ENCODE data around the gene FBXO44. TPM values are rescaled to one million over a fixed set of nuclear protein-coding genes. Genes with fewer than 3 reads are reported as not detected.

FBXO44 gene
- total RNA-seq, 6 donors from 2014 or later, result 14.7 to 114 (median 18.0) TPM

- no peak overlapping the region for H3K27ac ChIP-seq
- 41 to 46% methylated on average over 7 of the region's 7 CpGs for WGBS, 2 donors
- no peaks in the 10 kb centered on the region for H3K4me1 ChIP-seq
- no peaks in the 10 kb centered on the region for H3K27me3 ChIP-seq
- ATAC-seq (ENCODE audit: low FRiP score in 2 of 2) (no peak), DNase-seq (no peak)
- no peaks in the 10 kb centered on the region for H3K36me3 ChIP-seq
- no peak for TF ChIP-seq CTCF (IDR thresholded peaks at IDR 0.05)
- TF ChIP-seq POLR2AphosphoS5 (IDR thresholded peaks at IDR 0.05), result no peak
- TF ChIP-seq POLR2A (IDR thresholded peaks at IDR 0.05), result no peak
- no peak for TF ChIP-seq EP300 (IDR thresholded peaks at IDR 0.05)
- H3K9me3 ChIP-seq, result no peaks in the 10 kb centered on the region
- H3K4me3 ChIP-seq, result no peak overlapping the region
These were observed 42.9 kb upstream of the FBXO44 start for GRCh38 chr1:11611638-11612327.

GRCh38 chr1:11613347-11613746 is 41.3 kb upstream of the FBXO44 start:
- Histone ChIP-seq H3K4me3 (no peak overlapping the region), H3K36me3 (no peaks in the 10 kb centered on the region), H3K4me1 (no peaks in the 10 kb centered on the region), H3K27me3 (no peaks in the 10 kb centered on the region), H3K27ac (no peak overlapping the region), H3K9me3 (no peaks in the 10 kb centered on the region)
- no peak for TF ChIP-seq CTCF (IDR thresholded peaks at IDR 0.05)
- no peak for TF ChIP-seq EP300 (IDR thresholded peaks at IDR 0.05)
- no peak for TF ChIP-seq POLR2AphosphoS5 (IDR thresholded peaks at IDR 0.05)
- TF ChIP-seq POLR2A (IDR thresholded peaks at IDR 0.05), result no peak
- WGBS, 2 donors, result 81 to 82% methylated on average over 5 of the region's 5 CpGs
- DNase-seq (no peak), ATAC-seq (ENCODE audit: low FRiP score in 2 of 2) (no peak)

- DNase-seq, result no peak
- Histone ChIP-seq H3K36me3 (no peaks in the 10 kb centered on the region), H3K27ac (no peak overlapping the region), H3K4me1 (no peaks in the 10 kb centered on the region), H3K9me3 (no peaks in the 10 kb centered on the region), H3K4me3 (no peak overlapping the region), H3K27me3 (no peaks in the 10 kb centered on the region)
- no peak for ATAC-seq (ENCODE audit: low FRiP score in 2 of 2)
- no peak for TF ChIP-seq EP300 (IDR thresholded peaks at IDR 0.05)
- no peak for TF ChIP-seq POLR2AphosphoS5 (IDR thresholded peaks at IDR 0.05)
- TF ChIP-seq CTCF (IDR thresholded peaks at IDR 0.05), result no peak
- TF ChIP-seq POLR2A (IDR thresholded peaks at IDR 0.05), result no peak
- WGBS, 2 donors, result 42 to 55% methylated on average over 16 of the region's 16 CpGs
These were observed 39.6 kb upstream of the FBXO44 start for GRCh38 chr1:11615090-11615489.

GRCh38 chr1:11616766-11617165 is 37.9 kb upstream of the FBXO44 start:
- WGBS, 2 donors, result 50 to 73% methylated on average over 2 to 7 of the region's 7 CpGs
- no peaks in the 10 kb centered on the region for H3K9me3 ChIP-seq
- H3K27me3 ChIP-seq, result no peaks in the 10 kb centered on the region
- no peak overlapping the region for H3K4me3 ChIP-seq
- peak in 1 of 2 donors; percentile 61 for DNase-seq
- H3K4me1 ChIP-seq, result no peaks in the 10 kb centered on the region
- H3K27ac ChIP-seq, result no peak overlapping the region
- TF ChIP-seq POLR2AphosphoS5 (IDR thresholded peaks at IDR 0.05) (no peak), POLR2A (IDR thresholded peaks at IDR 0.05) (no peak), CTCF (IDR thresholded peaks at IDR 0.05) (no peak), EP300 (IDR thresholded peaks at IDR 0.05) (no peak)
- no peak for ATAC-seq (ENCODE audit: low FRiP score in 2 of 2)
- no peaks in the 10 kb centered on the region for H3K36me3 ChIP-seq

- Histone ChIP-seq H3K27ac (no peak overlapping the region), H3K4me1 (no peaks in the 10 kb centered on the region), H3K36me3 (no peaks in the 10 kb centered on the region), H3K9me3 (no peaks in the 10 kb centered on the region), H3K4me3 (no peak overlapping the region), H3K27me3 (no peaks in the 10 kb centered on the region)
- ATAC-seq (ENCODE audit: low FRiP score in 2 of 2) (no peak), DNase-seq (no peak)
- whole genome bisulfite sequencing, 2 donors, result 62% methylated on average over 7 of the region's 7 CpGs
- no peak for TF ChIP-seq EP300 (IDR thresholded peaks at IDR 0.05)
- no peak for TF ChIP-seq POLR2AphosphoS5 (IDR thresholded peaks at IDR 0.05)
- TF ChIP-seq POLR2A (IDR thresholded peaks at IDR 0.05), result no peak
- no peak for TF ChIP-seq CTCF (IDR thresholded peaks at IDR 0.05)
These were observed 37.4 kb upstream of the FBXO44 start for GRCh38 chr1:11617314-11617713.

Measured in upper lobe of left lung (tissue), 6 donors.